MM.1S (cell line): Measurements from ENCODE around the gene TACO1.

Experiments used
- DNase-seq: peaks from one replicate; pipeline ENCODE4 v3.0.0-alpha.2; 2015
- H2AFZ ChIP-seq: fragments of 300-600 bp; sonication (generic); 2 replicates; pipeline ENCODE4 v1.6.0; 2016; ENCODE audit warnings: antibody characterized with exemption, low read length
- H3F3A ChIP-seq: fragments of 300-600 bp; sonication (generic); 2 replicates; pipeline ENCODE4 v1.6.1; 2016; ENCODE audit warnings: mild to moderate bottlenecking, antibody characterized with exemption, low read length, moderate library complexity, mixed read lengths; ENCODE audit not compliant: insufficient read depth
- H3K27ac ChIP-seq: fragments of 300-600 bp; sonication (generic); 2 replicates; pipeline ENCODE4 v1.5.1; 2016; ENCODE audit warnings: mild to moderate bottlenecking, low read length
- H3K27me3 ChIP-seq: fragments of 300-600 bp; sonication (generic); replicated peaks from 2 replicates; pipeline ENCODE4 v1.6.0; 2016; ENCODE audit warnings: low read length; ENCODE audit not compliant: insufficient read depth
- H3K36me3 ChIP-seq: fragments of 300-600 bp; sonication (generic); replicated peaks from 2 replicates; pipeline ENCODE4 v1.6.1; 2016; ENCODE audit warnings: mild to moderate bottlenecking, low read length, mixed read lengths; ENCODE audit not compliant: insufficient read depth
- H3K4me1 ChIP-seq: fragments of 300-600 bp; sonication (generic); 2 replicates; pipeline ENCODE4 v1.6.1; 2016; ENCODE audit warnings: low read length, mixed read lengths
- H3K4me2 ChIP-seq: fragments of 300-600 bp; sonication (generic); 2 replicates; pipeline ENCODE4 v1.6.0; 2016; ENCODE audit warnings: low read depth, low read length
- H3K4me3 ChIP-seq: fragments of 300-600 bp; sonication (generic); 2 replicates; pipeline ENCODE4 v1.5.1; 2016; ENCODE audit warnings: low read length, mixed read lengths
- H3K79me2 ChIP-seq: fragments of 300-600 bp; sonication (generic); 2 replicates; pipeline ENCODE4 v1.6.1; 2016; ENCODE audit warnings: mixed run types, low read length, mixed read lengths
- H3K9ac ChIP-seq: fragments of 300-600 bp; sonication (generic); 2 replicates; pipeline ENCODE4 v1.6.1; 2016; ENCODE audit warnings: low read length, mixed read lengths
- H3K9me2 ChIP-seq: fragments of 300-600 bp; sonication (generic); replicated peaks from 2 replicates; pipeline ENCODE4 v1.6.1; 2016; ENCODE audit warnings: mild to moderate bottlenecking, low read length, mixed read lengths; ENCODE audit not compliant: insufficient read depth
- H3K9me3 ChIP-seq: fragments of 300-600 bp; sonication (generic); replicated peaks from 2 replicates; pipeline ENCODE4 v1.6.1; 2016; ENCODE audit warnings: mild to moderate bottlenecking, low read length, mixed read lengths; ENCODE audit not compliant: insufficient read depth
- H4K20me1 ChIP-seq: fragments of 300-600 bp; sonication (generic); 2 replicates; pipeline ENCODE4 v1.6.1; 2016; ENCODE audit warnings: mild to moderate bottlenecking, low read length, moderate library complexity, mixed read lengths; ENCODE audit not compliant: insufficient read depth
- EZH2 ChIP-seq: fragments of 300-600 bp; sonication (generic); optimal IDR thresholded peaks from 2 replicates; pipeline ENCODE3; 2017; ENCODE audit warnings: low read depth, mild to moderate bottlenecking, antibody characterized with exemption, low read length, mixed read lengths
- EZH2phosphoT487 ChIP-seq: fragments of 300-600 bp; sonication (generic); IDR thresholded peaks from 2 replicates; pipeline ENCODE4 v1.6.1; 2018; ENCODE audit warnings: antibody characterized with exemption, low read length
- TF ChIP-seq, protein P1 (sequence below): fragments of 300-600 bp; sonication (generic); IDR thresholded peaks from 2 replicates; pipeline ENCODE4 v1.5.1; 2016; ENCODE audit warnings: antibody characterized with exemption, low read length, mixed read lengths

The TACO1 gene

DNA sequence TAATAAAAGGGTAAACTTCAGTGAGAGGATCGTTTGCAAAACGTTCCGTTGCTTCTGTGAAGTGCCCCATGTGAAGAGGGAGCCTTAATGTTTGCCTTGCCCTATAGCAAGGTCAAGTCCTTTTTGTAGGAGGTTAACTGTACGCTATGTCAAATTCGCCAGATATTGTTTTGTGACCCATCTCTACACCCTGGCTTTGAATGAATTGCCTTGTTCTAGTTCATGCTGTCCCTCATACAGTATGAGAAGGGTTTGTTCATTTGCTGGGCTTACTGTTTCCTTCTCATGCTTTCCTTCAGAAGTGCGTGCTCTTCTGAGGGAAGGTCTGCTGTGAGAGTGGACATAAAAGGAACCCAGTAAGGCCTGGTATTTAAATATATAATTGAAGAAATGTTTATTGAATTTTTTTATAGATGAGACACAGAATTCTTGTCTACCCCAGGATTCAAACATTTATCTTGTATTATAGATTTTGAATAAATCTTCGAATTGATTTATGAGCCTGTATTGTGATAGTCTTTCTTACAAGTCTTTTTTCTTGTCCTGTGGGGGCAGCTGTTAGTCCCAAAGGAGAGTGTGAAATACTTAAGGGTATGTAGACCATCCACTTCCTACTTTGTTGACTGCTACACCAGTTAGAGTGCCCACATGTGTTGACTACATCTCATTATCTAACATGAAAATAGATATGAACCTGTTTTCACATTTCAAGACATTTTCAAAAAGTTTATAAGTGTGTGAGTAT is 23.3 kb downstream of the TACO1 start:
- TF ChIP-seq EZH2 (no peak), EZH2phosphoT487 (no peak)
- TF ChIP-seq, protein P1, sequence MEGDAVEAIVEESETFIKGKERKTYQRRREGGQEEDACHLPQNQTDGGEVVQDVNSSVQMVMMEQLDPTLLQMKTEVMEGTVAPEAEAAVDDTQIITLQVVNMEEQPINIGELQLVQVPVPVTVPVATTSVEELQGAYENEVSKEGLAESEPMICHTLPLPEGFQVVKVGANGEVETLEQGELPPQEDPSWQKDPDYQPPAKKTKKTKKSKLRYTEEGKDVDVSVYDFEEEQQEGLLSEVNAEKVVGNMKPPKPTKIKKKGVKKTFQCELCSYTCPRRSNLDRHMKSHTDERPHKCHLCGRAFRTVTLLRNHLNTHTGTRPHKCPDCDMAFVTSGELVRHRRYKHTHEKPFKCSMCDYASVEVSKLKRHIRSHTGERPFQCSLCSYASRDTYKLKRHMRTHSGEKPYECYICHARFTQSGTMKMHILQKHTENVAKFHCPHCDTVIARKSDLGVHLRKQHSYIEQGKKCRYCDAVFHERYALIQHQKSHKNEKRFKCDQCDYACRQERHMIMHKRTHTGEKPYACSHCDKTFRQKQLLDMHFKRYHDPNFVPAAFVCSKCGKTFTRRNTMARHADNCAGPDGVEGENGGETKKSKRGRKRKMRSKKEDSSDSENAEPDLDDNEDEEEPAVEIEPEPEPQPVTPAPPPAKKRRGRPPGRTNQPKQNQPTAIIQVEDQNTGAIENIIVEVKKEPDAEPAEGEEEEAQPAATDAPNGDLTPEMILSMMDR, result no peak
- no peaks in the 10 kb centered on the region for H3K9me3 ChIP-seq
- H4K20me1 ChIP-seq, result no peaks in the 10 kb centered on the region
- H3K4me3 ChIP-seq, result peak overlapping the region; percentile 87; the same call in 1 of the 2 replicates
- no peaks in the 10 kb centered on the region for H3K27me3 ChIP-seq
- peaks cover 50% of the 10 kb centered on the region for H3K79me2 ChIP-seq
- H3K36me3 ChIP-seq, result no peaks in the 10 kb centered on the region
- no peak overlapping the region for H3K27ac ChIP-seq
- no peak overlapping the region; the same call in 1 of the 2 replicates for H3K9ac ChIP-seq
- no peak for DNase-seq
- no peak overlapping the region for H2AFZ ChIP-seq
- H3K4me1 ChIP-seq, result peaks cover 14% of the 10 kb centered on the region
- peak overlapping the region; percentile 89 for H3K4me2 ChIP-seq
- no peaks in the 10 kb centered on the region for H3K9me2 ChIP-seq
- H3F3A ChIP-seq, result peaks cover 10% of the 10 kb centered on the region; the same call in 1 of the 2 replicates

DNA sequence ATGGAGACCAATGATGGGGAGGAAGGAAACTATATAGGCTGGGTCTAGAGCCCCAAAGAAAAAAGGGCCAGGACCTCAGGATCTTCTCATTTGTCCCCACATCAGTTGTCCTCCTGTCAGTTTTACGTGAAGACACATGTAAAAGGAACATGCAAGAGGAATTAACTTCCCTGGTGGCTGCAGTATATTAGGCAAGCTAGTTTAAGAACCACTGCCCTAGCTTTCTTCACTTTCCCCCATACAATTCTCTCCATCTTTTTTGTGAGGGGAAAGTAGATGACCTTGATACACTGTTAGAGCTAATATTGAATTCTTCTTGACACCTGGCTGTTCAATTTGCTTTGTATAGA is 23.8 kb downstream of the TACO1 start:
- H3K27me3 ChIP-seq, result no peaks in the 10 kb centered on the region
- no peaks in the 10 kb centered on the region for H3K9me2 ChIP-seq
- H3F3A ChIP-seq, result peaks cover 10% of the 10 kb centered on the region; the same call in 1 of the 2 replicates
- H3K4me2 ChIP-seq, result no peak overlapping the region
- TF ChIP-seq EZH2phosphoT487, result no peak
- TF ChIP-seq, protein P1, result no peak
- no peak for TF ChIP-seq EZH2
- H3K4me1 ChIP-seq, result peaks cover 14% of the 10 kb centered on the region
- no peak overlapping the region for H3K27ac ChIP-seq
- peaks cover 54% of the 10 kb centered on the region for H3K79me2 ChIP-seq
- no peak overlapping the region for H3K4me3 ChIP-seq
- H4K20me1 ChIP-seq, result no peaks in the 10 kb centered on the region
- no peak overlapping the region for H2AFZ ChIP-seq
- no peaks in the 10 kb centered on the region for H3K9me3 ChIP-seq
- H3K36me3 ChIP-seq, result no peaks in the 10 kb centered on the region
- no peak for DNase-seq
- no peak overlapping the region for H3K9ac ChIP-seq

DNA sequence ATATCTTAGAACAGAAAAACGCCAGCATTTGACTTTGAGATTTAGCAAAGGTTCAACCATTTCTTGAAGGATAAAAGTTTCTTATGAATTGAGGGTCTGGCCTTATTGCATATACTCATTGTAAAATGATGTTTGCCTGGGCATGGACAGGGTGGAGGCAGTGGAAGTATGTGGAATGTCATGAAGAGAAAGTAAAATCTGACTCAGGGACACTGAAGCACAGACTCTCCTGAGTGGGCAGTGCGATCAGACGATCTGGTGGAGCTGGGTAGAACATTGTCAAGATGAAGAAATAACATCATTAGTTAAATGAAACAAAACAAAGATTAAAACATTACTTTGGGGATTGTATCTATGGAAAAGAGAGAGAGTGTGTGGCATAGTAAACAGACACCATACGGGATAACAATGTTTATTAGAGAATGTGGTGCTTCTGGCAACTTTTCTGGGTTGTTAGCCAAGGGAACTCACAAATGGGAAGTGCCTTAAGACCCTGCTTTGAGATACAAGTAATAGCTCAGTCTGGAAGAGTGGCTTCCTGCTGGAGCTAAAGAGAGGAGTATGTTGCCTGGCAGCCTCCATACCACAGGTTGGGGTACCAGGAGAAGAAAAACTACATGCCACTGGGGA is 26.0 kb downstream of the TACO1 start:
- Histone ChIP-seq H3K4me3 (no peak overlapping the region), H2AFZ (no peak overlapping the region), H3K9me2 (no peaks in the 10 kb centered on the region), H3K27ac (no peak overlapping the region), H3K4me1 (peaks cover 11% of the 10 kb centered on the region; the same call in 1 of the 2 replicates), H3F3A (peaks cover 3% of the 10 kb centered on the region; the same call in 1 of the 2 replicates), H3K36me3 (no peaks in the 10 kb centered on the region), H3K27me3 (no peaks in the 10 kb centered on the region), H3K79me2 (peaks cover 72% of the 10 kb centered on the region), H3K9ac (no peak overlapping the region), H3K9me3 (no peaks in the 10 kb centered on the region), H4K20me1 (no peaks in the 10 kb centered on the region), H3K4me2 (no peak overlapping the region)
- DNase-seq, result no peak
- TF ChIP-seq EZH2phosphoT487, result no peak
- TF ChIP-seq, protein P1, result no peak
